ENCODE data around the gene WFIKKN2. TPM values are rescaled to one million over a fixed set of nuclear protein-coding genes. Genes with fewer than 3 reads are reported as not detected.

The WFIKKN2 gene
- total and polyA plus RNA-seq, 2 donors, result 0.14 to 0.82 TPM

GRCh38 chr17:50887705-50888245 lies 52.4 kb downstream of the WFIKKN2 start:
- Histone ChIP-seq H3K4me1 (ENCODE audit: control insufficient read depth in 2 of 2, insufficient read depth in 2 of 2, low read length in 2 of 2) (peaks cover 0 to 9% of the 10 kb centered on the region in 2 donors), H3K9me3 (ENCODE audit: control insufficient read depth in 2 of 2, insufficient read depth in 1 of 2, low read length in 1 of 2) (no peaks in the 10 kb centered on the region), H3K27ac (ENCODE audit: low read depth in 1 of 2, low read length in 1 of 2) (no peak overlapping the region), H3K4me3 (ENCODE audit: low read length in 2 of 2) (no peak overlapping the region), H3K36me3 (ENCODE audit: control insufficient read depth in 2 of 2, insufficient read depth in 2 of 2, low read length in 1 of 2) (no peaks in the 10 kb centered on the region), H3K27me3 (ENCODE audit: control insufficient read depth in 2 of 2, insufficient read depth in 1 of 2, low read length in 1 of 2) (no peaks in the 10 kb centered on the region)
- DNase-seq (ENCODE audit: low read depth in 6 of 9, low spot score in 9 of 9), result no peak
- WGBS, result 97% methylated on average over 5 of the region's 5 CpGs

- peaks cover 0 to 4% of the 10 kb centered on the region in 2 donors for H3K4me1 ChIP-seq (ENCODE audit: control insufficient read depth in 2 of 2, insufficient read depth in 2 of 2, low read length in 2 of 2)
- 96% methylated on average over 3 of the region's 3 CpGs for WGBS
- no peaks in the 10 kb centered on the region for H3K36me3 ChIP-seq (ENCODE audit: control insufficient read depth in 2 of 2, insufficient read depth in 2 of 2, low read length in 1 of 2)
- no peak overlapping the region for H3K27ac ChIP-seq (ENCODE audit: low read depth in 1 of 2, low read length in 1 of 2)
- H3K4me3 ChIP-seq (ENCODE audit: low read length in 2 of 2), result no peak overlapping the region
- no peak for DNase-seq (ENCODE audit: low read depth in 6 of 9, low spot score in 9 of 9)
- H3K27me3 ChIP-seq (ENCODE audit: control insufficient read depth in 2 of 2, insufficient read depth in 1 of 2, low read length in 1 of 2), result no peaks in the 10 kb centered on the region
- H3K9me3 ChIP-seq (ENCODE audit: control insufficient read depth in 2 of 2, insufficient read depth in 1 of 2, low read length in 1 of 2), result no peaks in the 10 kb centered on the region
Observed at GRCh38 chr17:50889528-50890118, 54.2 kb downstream of the WFIKKN2 start.

- DNase-seq (ENCODE audit: low read depth in 6 of 9, low spot score in 9 of 9), result no peak
- no peak overlapping the region for H3K27ac ChIP-seq (ENCODE audit: low read depth in 1 of 2, low read length in 1 of 2)
- H3K9me3 ChIP-seq (ENCODE audit: control insufficient read depth in 2 of 2, insufficient read depth in 1 of 2, low read length in 1 of 2), result no peaks in the 10 kb centered on the region
- WGBS, result 98% methylated on average over 12 of the region's 12 CpGs
- no peaks in the 10 kb centered on the region for H3K36me3 ChIP-seq (ENCODE audit: control insufficient read depth in 2 of 2, insufficient read depth in 2 of 2, low read length in 1 of 2)
- peaks cover 0 to 2% of the 10 kb centered on the region in 2 donors for H3K4me1 ChIP-seq (ENCODE audit: control insufficient read depth in 2 of 2, insufficient read depth in 2 of 2, low read length in 2 of 2)
- H3K27me3 ChIP-seq (ENCODE audit: control insufficient read depth in 2 of 2, insufficient read depth in 1 of 2, low read length in 1 of 2), result no peaks in the 10 kb centered on the region
- H3K4me3 ChIP-seq (ENCODE audit: low read length in 2 of 2), result no peak overlapping the region
Observed at GRCh38 chr17:50890675-50891516, 55.5 kb downstream of the WFIKKN2 start.

GRCh38 chr17:50891577-50891989 lies 56.2 kb downstream of the WFIKKN2 start:
- no peak overlapping the region for H3K27ac ChIP-seq (ENCODE audit: low read depth in 1 of 2, low read length in 1 of 2)
- WGBS, result 98% methylated on average over 4 of the region's 4 CpGs
- peaks cover 0 to 2% of the 10 kb centered on the region in 2 donors for H3K4me1 ChIP-seq (ENCODE audit: control insufficient read depth in 2 of 2, insufficient read depth in 2 of 2, low read length in 2 of 2)

More at GRCh38 chr17:50891577-50891989, 56.2 kb downstream of the WFIKKN2 start:
- Histone ChIP-seq H3K4me3 (ENCODE audit: low read length in 2 of 2) (no peak overlapping the region), H3K27me3 (ENCODE audit: control insufficient read depth in 2 of 2, insufficient read depth in 1 of 2, low read length in 1 of 2) (no peaks in the 10 kb centered on the region), H3K9me3 (ENCODE audit: control insufficient read depth in 2 of 2, insufficient read depth in 1 of 2, low read length in 1 of 2) (no peaks in the 10 kb centered on the region), H3K36me3 (ENCODE audit: control insufficient read depth in 2 of 2, insufficient read depth in 2 of 2, low read length in 1 of 2) (no peaks in the 10 kb centered on the region)
- no peak for DNase-seq (ENCODE audit: low read depth in 6 of 9, low spot score in 9 of 9)

Other genes starting within 250 kb of the WFIKKN2 start
- 1.8 TPM for gene ABCC3, start 200.7 kb upstream of the WFIKKN2 start, total RNA-seq
- gene ABCC3, start 200.7 kb upstream of the WFIKKN2 start, polyA plus RNA-seq, result 3.7 TPM
- gene ANKRD40, start 127.7 kb upstream of the WFIKKN2 start, total RNA-seq, result 16.6 TPM
- gene ANKRD40, start 127.7 kb upstream of the WFIKKN2 start, polyA plus RNA-seq, result 11.9 TPM
- gene LUC7L3, start 116.0 kb upstream of the WFIKKN2 start, total RNA-seq, result 145 TPM
- 200 TPM for gene LUC7L3, start 116.0 kb upstream of the WFIKKN2 start, polyA plus RNA-seq
- not detected for gene ANKRD40CL, start 68.1 kb upstream of the WFIKKN2 start, total RNA-seq
- 0.05 TPM for gene ANKRD40CL, start 68.1 kb upstream of the WFIKKN2 start, polyA plus RNA-seq
- 7.7 TPM for gene TOB1, start 30.8 kb downstream of the WFIKKN2 start, total RNA-seq
- 49.3 TPM for gene TOB1, start 30.8 kb downstream of the WFIKKN2 start, polyA plus RNA-seq

Data from thymus (tissue), 11 donors.